Measurements from ENCODE around the gene PCAT7.

Gene PCAT7

DNA sequence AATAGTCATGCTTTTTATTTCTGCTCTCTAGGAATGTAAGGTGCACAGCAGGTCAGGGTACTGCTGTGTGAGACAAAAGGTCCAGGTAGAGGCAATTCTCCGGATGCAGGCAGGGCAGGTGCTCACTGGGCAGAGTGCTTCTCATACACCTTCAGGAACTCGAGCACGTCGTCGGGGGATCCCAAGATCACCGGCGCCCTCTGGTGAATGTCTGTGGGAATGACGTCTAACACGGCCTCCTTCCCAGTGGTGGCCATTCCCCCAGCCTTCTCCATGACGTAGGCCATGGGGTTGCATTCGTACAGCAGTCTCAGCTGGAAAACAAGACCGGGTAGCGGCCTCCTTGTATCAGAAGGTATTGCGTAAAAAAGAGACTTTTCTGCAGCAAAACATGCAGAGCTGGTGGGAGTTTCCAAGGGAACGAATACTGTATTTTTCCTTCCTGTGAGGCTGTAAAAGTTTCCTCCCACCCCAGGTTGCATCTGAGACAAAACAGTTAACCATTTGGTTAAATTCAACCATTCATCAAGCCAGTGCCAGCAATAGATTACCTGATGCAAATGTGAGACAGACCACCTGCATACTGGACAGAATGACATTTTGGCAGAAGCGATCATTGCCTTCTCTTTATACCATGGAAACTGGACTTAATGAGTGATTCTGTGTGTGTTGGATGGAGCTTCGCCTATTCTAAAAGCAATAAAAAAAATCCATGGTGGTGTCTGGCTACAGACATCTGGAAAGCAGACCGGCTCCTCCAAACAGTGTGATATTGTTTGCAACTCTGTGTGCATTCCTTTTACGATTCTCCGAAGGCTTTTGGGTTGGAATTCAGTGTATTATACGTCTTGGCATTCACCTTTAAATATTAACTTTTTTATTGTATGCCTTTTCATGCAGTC lies 48.6 kb downstream of the PCAT7 start:
- DNase-seq (ENCODE audit: low read depth) = peak; percentile 41

DNA sequence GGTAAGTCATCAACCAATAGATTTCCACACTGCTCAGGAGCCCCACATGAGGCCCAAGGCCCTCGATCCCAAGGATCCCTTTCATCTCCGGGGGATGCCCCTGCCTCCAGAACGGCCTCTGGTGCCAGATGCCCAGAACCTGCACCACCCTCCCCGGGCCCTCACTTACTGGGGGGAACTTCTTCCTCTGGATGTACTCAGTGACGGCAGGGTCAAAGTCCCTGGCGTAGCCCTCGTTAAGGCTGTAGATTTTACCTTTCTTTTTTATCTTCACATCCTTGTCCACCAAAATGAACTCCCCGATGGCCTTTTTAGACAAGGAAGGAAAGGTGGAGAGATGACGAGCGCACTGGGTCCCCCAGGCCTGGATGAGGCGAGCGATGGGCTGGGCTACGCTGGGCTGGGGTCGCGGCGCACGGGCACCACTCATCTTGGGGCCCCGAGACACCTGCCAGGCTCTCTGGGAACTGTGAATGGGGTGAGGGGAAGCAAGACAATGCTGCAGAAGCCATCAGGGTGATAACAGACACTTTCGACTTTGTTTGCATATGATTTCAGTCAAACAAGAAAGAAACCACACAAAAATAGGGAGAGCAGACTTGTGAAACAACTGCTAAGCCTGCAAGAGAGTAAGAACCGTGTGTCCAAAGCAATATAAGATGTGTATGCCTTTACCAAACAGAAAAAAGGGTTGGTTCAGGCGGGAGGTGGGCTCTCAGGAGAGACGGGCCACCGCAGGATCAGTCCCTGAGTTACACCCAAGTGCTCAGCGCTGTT lies 52.0 kb downstream of the PCAT7 start:
- no peak for DNase-seq (ENCODE audit: low read depth)

DNA sequence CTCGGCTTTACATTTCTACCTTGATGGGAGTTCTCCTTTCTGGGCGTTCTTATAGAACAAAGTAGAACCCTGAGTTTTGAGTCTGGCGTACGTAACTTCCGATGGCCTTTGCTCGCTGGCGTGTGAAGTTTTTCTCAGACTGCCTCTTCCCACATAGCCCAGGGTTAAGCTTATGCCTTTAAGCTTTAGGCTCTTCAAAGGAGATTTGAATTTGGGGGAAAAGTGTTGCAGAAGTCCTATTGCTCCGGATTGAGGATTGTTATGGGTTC lies 52.5 kb downstream of the PCAT7 start:
- DNase-seq (ENCODE audit: low read depth) = no peak

DNA sequence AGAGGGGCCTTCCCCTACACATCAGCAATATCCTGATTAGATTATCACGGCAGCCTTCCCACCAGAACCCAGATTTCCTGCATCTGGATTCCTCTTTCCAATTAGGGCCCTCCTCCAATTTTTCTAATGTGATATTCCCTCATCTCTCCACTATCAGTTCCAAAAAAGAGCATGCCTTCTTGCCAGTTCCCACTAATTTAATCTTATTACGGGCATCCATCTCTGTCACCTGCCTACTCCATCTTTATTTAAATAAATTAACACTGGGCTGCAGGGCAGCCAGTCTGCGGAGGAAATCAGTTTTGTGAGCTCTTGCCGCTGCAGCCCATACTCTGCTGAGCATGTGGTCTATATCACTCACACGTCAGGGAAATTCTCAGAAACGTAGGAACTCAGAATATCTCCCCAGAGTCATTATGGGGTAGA lies 55.3 kb downstream of the PCAT7 start:
- no peak for DNase-seq (ENCODE audit: low read depth)

DNA sequence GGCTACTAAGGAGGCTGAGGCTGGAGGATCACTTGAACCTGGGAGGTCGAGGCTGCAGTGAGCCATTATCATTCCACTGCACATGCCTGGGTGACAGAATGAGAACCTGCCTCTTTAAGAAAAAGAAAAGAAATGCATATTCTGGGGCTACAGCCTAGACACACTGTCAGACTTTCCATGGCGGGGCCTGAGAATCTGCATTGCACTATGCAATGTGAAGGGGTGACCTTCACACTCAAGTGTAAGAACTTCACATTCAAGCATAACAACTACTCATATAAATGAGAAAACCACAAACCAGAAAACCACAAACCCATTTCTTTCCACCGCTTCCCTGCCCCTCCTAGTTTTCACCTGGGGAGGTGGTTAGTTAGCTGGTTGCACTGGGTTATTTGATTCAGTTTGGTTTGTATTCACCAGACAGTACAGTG lies 56.8 kb downstream of the PCAT7 start:
- peak; percentile 57 for DNase-seq (ENCODE audit: low read depth)

DNA sequence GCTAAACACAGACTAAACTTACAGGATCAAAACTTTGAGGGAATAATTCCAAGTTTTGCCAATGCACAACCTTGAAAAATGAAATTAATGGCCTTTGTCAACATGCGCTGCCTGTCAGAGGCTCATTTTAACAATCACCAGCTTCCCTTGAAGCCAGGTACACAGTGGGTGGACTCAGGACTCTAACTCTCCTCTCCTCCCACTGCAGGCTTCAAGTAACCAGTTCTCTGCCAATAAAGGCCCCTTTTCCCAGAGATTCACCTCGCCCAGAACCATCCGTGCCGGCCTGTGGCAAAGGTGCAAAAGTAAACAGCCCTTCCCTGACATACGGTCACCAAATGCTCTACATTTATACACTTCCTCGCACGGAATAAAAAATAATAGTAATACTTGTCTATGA lies 57.2 kb downstream of the PCAT7 start:
- DNase-seq (ENCODE audit: low read depth) = no peak

DNA sequence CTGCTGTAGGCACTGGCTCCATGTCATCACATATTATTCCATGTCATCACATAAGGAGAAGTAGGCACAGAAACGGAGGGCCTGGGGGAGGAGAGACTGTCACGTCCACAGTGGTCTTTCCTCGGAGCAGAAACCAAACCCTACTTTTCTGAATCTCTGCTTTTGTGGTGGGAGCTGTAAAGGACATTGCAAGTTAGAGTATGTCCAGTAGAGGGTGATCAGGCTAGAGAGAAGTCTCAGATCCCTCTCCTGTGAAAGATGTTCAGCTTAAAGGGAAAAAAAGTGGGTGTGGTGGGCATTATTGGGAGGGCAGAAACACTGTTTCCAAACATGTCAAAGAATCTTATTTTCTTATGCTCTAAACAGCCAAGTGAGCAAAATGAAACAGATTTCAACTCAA lies 58.1 kb downstream of the PCAT7 start:
- no peak for DNase-seq (ENCODE audit: low read depth)

DNA sequence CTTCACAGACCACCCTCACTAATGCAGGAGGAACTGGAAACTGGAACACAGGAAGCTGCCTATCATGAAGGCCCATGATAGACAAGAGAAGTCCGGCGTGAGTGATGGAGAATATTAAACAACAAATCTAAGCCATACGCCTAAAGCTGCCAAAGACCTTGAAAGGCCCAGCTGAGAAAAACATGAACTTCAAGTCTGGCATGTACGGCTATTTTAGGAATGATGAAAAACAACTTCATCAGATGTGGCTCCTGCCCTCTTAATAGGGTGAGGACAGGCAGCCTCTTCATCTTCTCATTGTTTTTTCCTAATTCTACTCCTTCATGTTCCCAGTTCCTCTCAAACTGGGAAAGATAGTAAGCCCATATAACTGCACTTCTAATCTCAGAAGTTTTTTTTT lies 64.1 kb downstream of the PCAT7 start:
- DNase-seq (ENCODE audit: low read depth) = no peak
